Measurements from ENCODE around the gene EXTL1.

EXTL1 gene

GRCh38 chr1:25997828-25998761, 23.5 kb upstream of the EXTL1 start, which contains the start of gene PAFAH2:
Gene PAFAH2, minus strand, starts transcription at chr1:25998063. Its CDS starts 7,247 bp downstream, at chr1:25990816.
- DNase-seq = peak; percentile 96

GRCh38 chr1:25999041-25999800, 22.4 kb upstream of the EXTL1 start:
- no peak for DNase-seq

- no peak for DNase-seq
Measured at GRCh38 chr1:26003262-26003661, 18.3 kb upstream of the EXTL1 start.

GRCh38 chr1:26003756-26004155, 17.8 kb upstream of the EXTL1 start:
- no peak for DNase-seq

- no peak for DNase-seq
Measured at GRCh38 chr1:26005434-26006105, 16.0 kb upstream of the EXTL1 start.

GRCh38 chr1:26006710-26007109, 14.9 kb upstream of the EXTL1 start:
- DNase-seq = no peak

GRCh38 chr1:26009796-26010447, 11.7 kb upstream of the EXTL1 start:
- no peak for DNase-seq

- no peak for DNase-seq
Measured at GRCh38 chr1:26010825-26011224, 10.8 kb upstream of the EXTL1 start.

GRCh38 chr1:26012864-26013263, 8.7 kb upstream of the EXTL1 start:
- DNase-seq = no peak

GRCh38 chr1:26014179-26014578, 7.4 kb upstream of the EXTL1 start:
- no peak for DNase-seq

- DNase-seq = no peak
Measured at GRCh38 chr1:26015358-26015757, 6.2 kb upstream of the EXTL1 start.

- DNase-seq = no peak
Measured at GRCh38 chr1:26016258-26016952, 5.2 kb upstream of the EXTL1 start.

- DNase-seq = no peak
Measured at GRCh38 chr1:26016953-26017545, 4.5 kb upstream of the EXTL1 start.

- no peak for DNase-seq
Measured at GRCh38 chr1:26017606-26018005, 4.0 kb upstream of the EXTL1 start.

- no peak for DNase-seq
Measured at GRCh38 chr1:26019641-26020315, 1.8 kb upstream of the EXTL1 start.

GRCh38 chr1:26020330-26020768, 1.2 kb upstream of the EXTL1 start:
- DNase-seq = no peak

GRCh38 chr1:26020941-26021646, 481 bp upstream of the EXTL1 start:
- no peak for DNase-seq

GRCh38 chr1:26022404-26022779, 817 bp downstream of the EXTL1 start:
- no peak for DNase-seq

GRCh38 chr1:26023009-26023408, 1.4 kb downstream of the EXTL1 start:
- DNase-seq = no peak

GRCh38 chr1:26023826-26024225, 2.3 kb downstream of the EXTL1 start:
- no peak for DNase-seq
